Upper lobe of left lung (tissue), 6 donors: ENCODE measurements around the gene TBC1D25. TPM values are rescaled to one million over a fixed set of nuclear protein-coding genes. Genes with fewer than 3 reads are reported as not detected.

Experiments used
- ATAC-seq, 2 donors: fragments of 200-7000 bp; cut with Tn5 transposase; one replicate each; pipeline ENCODE4 v1.9.1; 2022; ENCODE audit warnings: mild to moderate bottlenecking in 2 of 2, moderate library complexity in 2 of 2; ENCODE audit not compliant: low FRiP score in 2 of 2
- DNase-seq, 2 donors: peaks; one replicate each; pipeline ENCODE4 v3.0.0-alpha.2; 2019 to 2020
- H3K27ac ChIP-seq, 4 donors: fragments of 200-600 bp; sonication (generic); one replicate each; pipeline ENCODE4 v1.5.1; 2016 to 2019
- H3K27me3 ChIP-seq, 4 donors: fragments of 200-600 bp; sonication (generic); one replicate each; pipeline ENCODE4 v1.5.1; 2017 to 2019
- H3K36me3 ChIP-seq, 4 donors: fragments of 200-600 bp; sonication (generic); one replicate each; pipeline ENCODE4 v1.5.1; 2016 to 2019
- H3K4me1 ChIP-seq, 4 donors: fragments of 200-600 bp; sonication (generic); one replicate each; pipeline ENCODE4 v1.5.1; 2018 to 2019
- H3K4me3 ChIP-seq, 4 donors: fragments of 200-600 bp; sonication (generic); one replicate each; pipeline ENCODE4 v1.5.1; 2017 to 2019; ENCODE audit warnings: mild to moderate bottlenecking in 2 of 4, moderate library complexity in 1 of 4
- H3K9me3 ChIP-seq, 4 donors: fragments of 200-600 bp; sonication (generic); one replicate each; pipeline ENCODE4 v1.5.1; 2018 to 2019
- EP300 ChIP-seq, 4 donors: sonication (generic); formaldehyde crosslinking; IDR thresholded peaks; one replicate each; pipeline ENCODE4 v1.5.1; 2017; ENCODE audit warnings: antibody characterized with exemption in 4 of 4, control low read depth in 2 of 4
- POLR2A ChIP-seq, 4 donors: fragments of 450-650 bp; IDR thresholded peaks; one replicate each; pipeline ENCODE4 v1.5.1; 2016 to 2017; ENCODE audit warnings: antibody characterized with exemption in 4 of 4, mild to moderate bottlenecking in 2 of 4
- POLR2AphosphoS5 ChIP-seq, 2 donors: sonication (generic); formaldehyde crosslinking; IDR thresholded peaks; one replicate each; pipeline ENCODE4 v1.5.1; 2017; ENCODE audit warnings: antibody characterized with exemption in 2 of 2
- WGBS, 2 donors: methylation state at CpG; one replicate each; pipeline ENCODE4 v1.1.5; 2017 to 2018; 5-methylcytosine and 5-hydroxymethylcytosine counted together
- total RNA-seq, 6 donors: library from RNA; depleted of rRNA in 4 of 6; stranded (reverse); fragments of >200 nt in 4 of 6; gene quantifications; one replicate each; pipeline versions ENCODE4 v1.1.0 to v1.2.1, GENCODE V29; 2016 to 2021
- TF ChIP-seq, protein P1 (sequence below), 6 experiments: fragments of 450-650 bp in 4 of 6; fragments of 200-600 bp in 2 of 6; sonication (generic) in 2 of 6; IDR thresholded peaks; one replicate each; pipeline ENCODE4 v1.5.1; 2016 to 2019; ENCODE audit warnings: antibody characterized with exemption in 6 of 6
- donor health status: DM: no; HTN: no; CAD: no; lungs with moderate emphysema.
- donor health status: DM: no; HTN: yes; CAD: no; lungs with severe emphysema.

TBC1D25 gene
- total RNA-seq, 6 donors from 2014 or later, result 15.2 to 26.4 (median 18.8) TPM

DNA sequence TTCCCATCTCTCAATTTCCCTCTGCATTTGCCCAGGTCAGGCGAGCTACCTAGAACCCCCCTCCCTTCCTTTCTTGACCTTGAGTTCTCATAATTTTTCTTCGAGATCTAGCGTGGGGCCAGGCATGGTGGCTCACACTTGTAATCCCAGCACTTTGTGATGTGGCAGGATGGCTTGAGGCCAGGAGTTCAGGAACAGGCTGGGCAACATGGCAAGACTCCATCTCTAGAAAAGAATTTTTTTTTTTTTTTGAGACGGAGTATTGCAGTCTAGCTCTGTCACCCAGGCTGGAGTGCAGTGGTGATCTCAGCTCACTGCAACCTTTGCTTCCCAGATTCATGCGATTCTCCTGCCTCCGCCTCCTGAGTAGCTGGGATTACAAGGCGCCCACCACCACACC, 35.3 kb upstream of the TBC1D25 start:
- 49 to 74% methylated on average over 3 to 7 of the region's 7 CpGs for WGBS, 2 donors
- DNase-seq, result no peak
- Histone ChIP-seq H3K4me3 (no peak overlapping the region), H3K36me3 (no peaks in the 10 kb centered on the region), H3K9me3 (peaks cover 0 to 5% (median 0%) of the 10 kb centered on the region in 4 donors), H3K27ac (no peak overlapping the region), H3K27me3 (no peaks in the 10 kb centered on the region), H3K4me1 (peaks cover 0 to 2% (median 0%) of the 10 kb centered on the region in 4 donors)
- TF ChIP-seq POLR2A (IDR thresholded peaks at IDR 0.05) (no peak), POLR2AphosphoS5 (IDR thresholded peaks at IDR 0.05) (no peak)
- ATAC-seq, result no peak

DNA sequence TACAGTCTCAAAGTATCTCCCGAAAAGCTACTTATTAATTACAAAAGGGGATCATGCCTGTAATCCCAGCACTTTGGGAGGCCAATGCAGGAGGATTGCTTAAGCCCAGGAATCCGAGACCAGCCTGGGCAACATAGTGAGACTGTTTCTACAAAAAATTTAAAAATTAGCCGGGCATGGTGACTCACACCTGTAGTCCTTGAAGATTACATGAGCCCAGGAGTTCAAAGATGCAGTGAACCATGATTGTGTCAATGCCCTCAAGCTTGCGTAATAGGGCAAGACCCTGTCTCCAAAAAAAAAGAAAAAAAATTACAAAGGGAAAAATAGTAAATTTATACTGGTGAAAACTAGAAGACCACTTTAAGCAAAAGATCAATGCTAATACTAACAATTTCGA, 34.0 kb upstream of the TBC1D25 start:
- 76 to 83% methylated on average over 5 of the region's 5 CpGs for WGBS, 2 donors
- no peak for ATAC-seq
- TF ChIP-seq EP300 (IDR thresholded peaks at IDR 0.05) (no peak), POLR2AphosphoS5 (IDR thresholded peaks at IDR 0.05) (no peak), POLR2A (IDR thresholded peaks at IDR 0.05) (no peak)
- TF ChIP-seq, protein P1, sequence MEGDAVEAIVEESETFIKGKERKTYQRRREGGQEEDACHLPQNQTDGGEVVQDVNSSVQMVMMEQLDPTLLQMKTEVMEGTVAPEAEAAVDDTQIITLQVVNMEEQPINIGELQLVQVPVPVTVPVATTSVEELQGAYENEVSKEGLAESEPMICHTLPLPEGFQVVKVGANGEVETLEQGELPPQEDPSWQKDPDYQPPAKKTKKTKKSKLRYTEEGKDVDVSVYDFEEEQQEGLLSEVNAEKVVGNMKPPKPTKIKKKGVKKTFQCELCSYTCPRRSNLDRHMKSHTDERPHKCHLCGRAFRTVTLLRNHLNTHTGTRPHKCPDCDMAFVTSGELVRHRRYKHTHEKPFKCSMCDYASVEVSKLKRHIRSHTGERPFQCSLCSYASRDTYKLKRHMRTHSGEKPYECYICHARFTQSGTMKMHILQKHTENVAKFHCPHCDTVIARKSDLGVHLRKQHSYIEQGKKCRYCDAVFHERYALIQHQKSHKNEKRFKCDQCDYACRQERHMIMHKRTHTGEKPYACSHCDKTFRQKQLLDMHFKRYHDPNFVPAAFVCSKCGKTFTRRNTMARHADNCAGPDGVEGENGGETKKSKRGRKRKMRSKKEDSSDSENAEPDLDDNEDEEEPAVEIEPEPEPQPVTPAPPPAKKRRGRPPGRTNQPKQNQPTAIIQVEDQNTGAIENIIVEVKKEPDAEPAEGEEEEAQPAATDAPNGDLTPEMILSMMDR (IDR thresholded peaks at IDR 0.05), result no peak
- Histone ChIP-seq H3K27ac (no peak overlapping the region), H3K36me3 (no peaks in the 10 kb centered on the region), H3K4me1 (peaks cover 0 to 5% (median 0%) of the 10 kb centered on the region in 4 donors), H3K9me3 (peaks cover 0 to 5% (median 0%) of the 10 kb centered on the region in 4 donors), H3K27me3 (no peaks in the 10 kb centered on the region), H3K4me3 (no peak overlapping the region)
- no peak for DNase-seq

DNA sequence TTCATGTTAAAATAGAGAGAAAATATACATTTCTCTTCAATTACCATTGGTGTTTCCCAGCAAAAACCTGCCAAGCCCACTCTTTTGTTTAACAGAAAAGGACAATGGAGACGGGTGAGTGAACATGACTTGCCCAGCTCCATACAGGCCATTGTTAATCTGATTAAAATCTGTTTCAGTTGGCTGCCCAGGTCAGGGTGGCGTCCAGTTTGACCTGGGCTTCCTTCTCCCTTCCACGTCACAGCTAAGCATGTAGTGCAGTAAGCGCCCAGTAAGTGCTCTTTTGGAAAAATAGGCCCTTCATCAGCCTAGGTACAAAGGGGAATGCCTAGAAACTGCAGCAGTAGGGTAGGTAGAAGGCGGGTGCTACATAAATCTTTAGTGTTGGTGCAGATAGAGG, 32.3 kb upstream of the TBC1D25 start:
- no peak for DNase-seq
- Histone ChIP-seq H3K27ac (no peak overlapping the region), H3K4me1 (peaks cover 0 to 5% (median 0%) of the 10 kb centered on the region in 4 donors), H3K36me3 (no peaks in the 10 kb centered on the region), H3K27me3 (no peaks in the 10 kb centered on the region), H3K4me3 (no peak overlapping the region), H3K9me3 (peaks cover 0 to 5% (median 0%) of the 10 kb centered on the region in 4 donors)
- WGBS, 2 donors, result 74 to 87% methylated on average over 5 of the region's 5 CpGs
- TF ChIP-seq, protein P1 (IDR thresholded peaks at IDR 0.05), result no peak
- no peak for TF ChIP-seq EP300 (IDR thresholded peaks at IDR 0.05)
- TF ChIP-seq POLR2AphosphoS5 (IDR thresholded peaks at IDR 0.05), result no peak
- no peak for TF ChIP-seq POLR2A (IDR thresholded peaks at IDR 0.05)
- no peak for ATAC-seq

DNA sequence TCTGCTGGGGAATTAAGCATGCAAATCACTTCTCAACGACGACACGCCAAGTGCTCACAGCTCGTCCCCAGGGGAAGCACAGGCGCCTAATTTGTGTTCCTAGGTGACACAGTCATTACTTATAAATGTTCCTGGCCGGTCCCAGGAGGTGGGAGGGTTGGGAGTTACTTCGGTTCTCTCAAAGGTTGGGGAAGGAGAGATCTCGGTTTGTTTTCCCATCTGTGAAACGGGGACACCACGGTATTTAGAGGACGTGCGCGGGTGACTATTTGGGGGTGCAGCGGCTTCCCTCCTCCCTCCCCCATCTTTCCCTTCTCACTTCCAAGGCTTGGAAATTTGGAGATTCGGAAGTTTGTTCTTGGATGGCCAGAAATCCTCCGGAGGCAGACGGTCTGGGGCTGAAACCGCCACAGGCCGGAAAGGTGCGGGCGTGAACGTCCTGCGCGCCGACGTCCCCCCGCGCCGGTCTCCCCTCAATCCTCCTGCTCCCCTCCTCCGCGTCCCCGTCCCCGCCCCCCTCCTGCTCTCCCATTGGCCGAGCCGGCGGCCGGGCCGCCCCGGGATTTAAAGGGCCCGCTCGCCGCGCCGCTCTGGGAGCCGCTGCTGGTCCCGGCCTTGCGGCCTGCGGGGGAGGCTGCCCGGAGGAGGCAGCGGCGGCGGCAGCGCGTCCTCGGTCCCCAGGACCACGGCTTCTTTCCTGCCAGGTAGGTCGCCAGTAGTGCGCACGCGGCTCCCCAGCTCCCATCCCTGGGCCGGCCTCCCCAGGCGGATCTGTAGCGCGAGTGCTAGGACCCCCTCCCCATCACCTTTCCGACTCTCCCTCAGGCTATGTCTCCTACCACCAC, 30.9 kb upstream of the TBC1D25 start, which contains the start of gene PORCN:
Gene PORCN, plus strand, starts transcription at position 593 of the 845 bp plus-strand sequence. CDS start 829 bp downstream, outside the sequence.
- peak; percentile 86 to 98 for ATAC-seq
- Histone ChIP-seq H3K27ac (peak within 1 kb of the TSS; percentile 67 to 85 (median 80)), H3K4me1 (peaks cover 0 to 5% (median 0%) of the 10 kb centered on the region in 4 donors), H3K9me3 (peaks cover 0 to 5% (median 0%) of the 10 kb centered on the region in 4 donors), H3K27me3 (no peaks in the 10 kb centered on the region), H3K4me3 (peak within 1 kb of the TSS; percentile 57 to 79 (median 64)), H3K36me3 (no peaks in the 10 kb centered on the region)
- WGBS, 2 donors, result 0 to 57% methylated on average over 4 to 33 of the region's 65 CpGs
- TF ChIP-seq EP300 (IDR thresholded peaks at IDR 0.05) (no peak), POLR2AphosphoS5 (IDR thresholded peaks at IDR 0.05) (peak in 1 of 2 donors; percentile 52), POLR2A (IDR thresholded peaks at IDR 0.05) (peak in 3 of 4 donors; percentile 23 to 74 (median 55))
- DNase-seq, result peak; percentile 83 to 96

DNA sequence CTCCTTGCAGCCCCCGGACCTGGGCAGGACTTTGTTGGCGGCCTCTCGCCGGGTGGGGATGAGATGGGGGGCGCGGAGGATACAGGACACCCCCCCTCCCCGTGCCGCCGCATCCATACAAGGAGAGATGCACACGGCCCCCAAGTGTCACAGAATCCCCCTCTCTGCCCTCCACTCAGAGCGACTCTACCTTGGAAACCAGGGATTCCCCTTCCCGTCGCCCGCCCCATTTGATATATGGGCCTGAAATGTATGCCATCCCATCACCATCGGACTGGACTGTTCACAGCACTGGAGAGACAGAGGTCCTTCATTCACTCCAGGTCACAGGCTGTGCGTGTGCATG, 30.3 kb upstream of the TBC1D25 start:
- TF ChIP-seq EP300 (IDR thresholded peaks at IDR 0.05) (no peak), POLR2AphosphoS5 (IDR thresholded peaks at IDR 0.05) (no peak), POLR2A (IDR thresholded peaks at IDR 0.05) (no peak)
- TF ChIP-seq, protein P1 (IDR thresholded peaks at IDR 0.05), result no peak
- Histone ChIP-seq H3K9me3 (peaks cover 0 to 5% (median 0%) of the 10 kb centered on the region in 4 donors), H3K27ac (peak overlapping the region; percentile 67 to 85 (median 80)), H3K27me3 (no peaks in the 10 kb centered on the region), H3K36me3 (no peaks in the 10 kb centered on the region), H3K4me1 (peaks cover 0 to 5% (median 0%) of the 10 kb centered on the region in 4 donors), H3K4me3 (peak overlapping the region; percentile 57 to 79 (median 64))
- 31% methylated on average over 16 of the region's 16 CpGs; no CpG with 5 or more reads in 1 of the 2 donors for WGBS, 2 donors
- DNase-seq (no peak), ATAC-seq (peak in 1 of 2 donors; percentile 11)
